ENCODE measurements around the gene PSG3.
A peak's percentile ranks its signal among the peaks of the same experiment; 100 is the strongest.
"Not testable (repeated sequence)": the region's sequence is repeated elsewhere in the genome, so short reads cannot be mapped to it uniquely, and the experiment has no call there.

PSG3 gene

GRCh38 chr19:42693760-42694350 is 46.4 kb downstream of the PSG3 start:
- peak; percentile 3 to 15 (median 12) for DNase-seq

GRCh38 chr19:42683917-42684513 is 56.3 kb downstream of the PSG3 start:
- DNase-seq = peak in 2 of 3 experiments; percentile 1 to 3

- not testable (repeated sequence) for DNase-seq
Observed at GRCh38 chr19:42676326-42676725, 64.0 kb downstream of the PSG3 start.

- DNase-seq = not testable (repeated sequence)
Observed at GRCh38 chr19:42674549-42674948, 65.7 kb downstream of the PSG3 start.

Measured in NCI-H1417 (cell line).